Measurements from ENCODE around the gene RIPK3.
A peak's percentile ranks its signal among the peaks of the same experiment; 100 is the strongest.
"Not testable (repeated sequence)": the region's sequence is repeated elsewhere in the genome, so short reads cannot be mapped to it uniquely, and the experiment has no call there.

RIPK3 gene

DNA sequence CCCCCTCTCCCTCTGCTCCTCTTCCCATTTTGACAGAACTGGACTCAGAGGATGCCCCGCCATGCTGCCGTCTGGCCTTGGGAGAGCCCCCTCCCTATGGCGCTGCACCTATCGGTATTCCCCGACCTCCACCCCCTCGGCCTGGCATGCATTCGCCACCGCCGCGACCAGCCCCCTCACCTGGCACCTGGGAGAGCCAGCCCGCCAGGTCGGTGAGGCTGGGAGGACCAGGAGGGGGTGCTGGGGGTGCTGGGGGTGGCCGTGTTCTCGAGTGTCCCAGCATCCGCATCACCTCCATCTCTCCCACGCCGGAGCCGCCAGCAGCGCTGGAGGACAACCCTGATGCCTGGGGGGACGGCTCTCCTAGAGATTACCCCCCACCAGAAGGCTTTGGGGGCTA is 29.7 kb upstream of the RIPK3 start:
- no peak for DNase-seq

DNA sequence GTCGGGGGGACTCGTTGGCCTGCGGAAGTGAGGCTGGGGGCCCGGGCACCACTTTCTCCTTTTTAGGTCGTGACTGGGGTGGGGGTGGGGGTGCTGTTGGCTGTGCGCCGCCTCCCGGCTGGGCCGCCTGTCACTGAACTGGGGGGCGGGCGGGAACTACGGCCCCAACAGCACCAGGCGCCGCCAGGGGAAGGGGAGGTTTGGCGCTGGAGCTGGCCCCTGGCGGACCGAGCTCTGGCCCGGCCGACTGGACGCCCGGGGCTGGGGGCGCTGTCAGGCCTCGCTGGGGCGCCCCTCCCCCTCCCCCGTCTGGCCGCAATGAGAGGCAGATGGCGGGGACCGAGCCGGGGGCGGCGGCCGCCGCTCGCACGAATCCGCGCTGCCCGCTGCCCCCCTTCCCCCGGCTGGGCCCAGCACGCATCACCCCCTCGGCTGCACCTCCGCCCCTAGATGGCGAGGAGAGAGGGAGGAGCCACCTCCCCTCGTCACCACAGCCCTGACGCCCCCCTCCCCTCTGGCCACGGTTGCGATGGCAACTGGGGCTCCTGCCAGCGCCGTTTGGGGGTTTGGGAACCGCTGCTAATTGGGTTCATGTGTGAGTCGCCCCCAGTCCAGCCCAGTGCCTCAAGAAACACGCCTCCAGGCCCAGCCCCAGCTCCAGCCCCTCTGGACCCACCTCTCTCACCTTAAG is 28.9 kb upstream of the RIPK3 start:
- peak; percentile 29 for DNase-seq

DNA sequence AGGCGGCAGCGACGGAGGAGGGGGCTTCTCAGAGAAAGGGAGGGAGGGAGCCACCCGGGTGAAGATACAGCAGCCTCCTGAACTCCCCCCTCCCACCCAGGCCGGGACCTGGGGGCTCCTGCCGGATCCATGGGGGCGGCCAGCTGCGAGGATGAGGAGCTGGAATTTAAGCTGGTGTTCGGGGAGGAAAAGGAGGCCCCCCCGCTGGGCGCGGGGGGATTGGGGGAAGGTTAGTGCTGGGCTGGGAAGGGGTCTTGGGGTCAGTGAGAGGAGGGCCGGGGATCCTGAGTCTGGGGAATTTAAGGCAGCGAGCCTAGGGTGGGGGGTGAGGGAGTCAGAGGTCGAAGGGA is 28.4 kb upstream of the RIPK3 start:
- no peak for DNase-seq

GRCh38 chr14:24367514-24368211 is 27.9 kb upstream of the RIPK3 start, which contains the start of gene NFATC4:
NFATC4 (plus strand) TSS chr14:24368184; CDS start chr14:24368341, 157 bp downstream.
- peak; percentile 10 for DNase-seq

GRCh38 chr14:24366721-24367513 is 27.1 kb upstream of the RIPK3 start:
- peak; percentile 8 for DNase-seq

GRCh38 chr14:24366413-24366720 is 26.6 kb upstream of the RIPK3 start:
- no peak for DNase-seq

- peak; percentile 60 for DNase-seq
Observed at GRCh38 chr14:24365600-24366412, 26.0 kb upstream of the RIPK3 start.

DNA sequence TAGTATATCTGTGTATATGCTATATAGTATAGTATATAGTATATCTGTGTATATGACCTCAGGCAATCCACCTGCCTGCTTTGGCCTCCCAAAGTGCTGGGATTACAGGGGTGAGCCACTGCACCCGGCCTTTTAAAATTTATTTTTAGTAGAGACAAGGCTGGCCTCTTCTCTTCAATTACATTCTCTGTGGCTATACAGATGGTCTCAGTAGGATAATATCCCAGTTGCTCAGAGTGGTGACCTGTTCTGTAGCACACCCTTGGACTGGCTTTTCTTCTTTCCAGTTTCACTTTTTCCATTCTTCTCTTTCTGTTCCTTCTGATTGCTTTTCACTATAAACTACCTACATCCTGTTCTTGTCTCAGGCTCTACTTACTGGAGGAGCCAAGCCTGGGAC is 25.1 kb upstream of the RIPK3 start:
- DNase-seq, result no peak

GRCh38 chr14:24363401-24363800 is 23.6 kb upstream of the RIPK3 start:
- no peak for DNase-seq

GRCh38 chr14:24362241-24362960 is 22.6 kb upstream of the RIPK3 start:
- DNase-seq, result no peak

GRCh38 chr14:24361326-24361725 is 21.5 kb upstream of the RIPK3 start:
- DNase-seq, result no peak

- no peak for DNase-seq
Observed at GRCh38 chr14:24360281-24360680, 20.5 kb upstream of the RIPK3 start.

DNA sequence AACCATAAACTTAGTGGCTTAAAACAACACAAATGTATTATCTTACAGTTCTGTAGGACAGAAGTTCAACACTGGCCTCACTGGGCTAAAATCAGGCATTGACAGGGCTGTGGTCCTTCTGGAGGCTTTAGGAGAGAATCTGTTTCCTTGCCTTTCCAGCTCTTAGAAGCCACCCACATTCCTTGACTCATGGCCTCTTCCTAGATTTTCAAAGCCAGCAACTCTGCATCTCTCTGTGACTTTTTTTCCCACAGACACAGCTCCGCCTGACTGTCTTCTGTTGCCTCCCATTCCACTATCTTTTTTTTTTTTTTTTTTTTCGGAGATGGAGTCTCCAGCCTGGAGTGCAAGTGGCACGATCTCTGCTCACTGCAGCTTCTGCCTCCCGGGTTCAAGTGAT is 16.4 kb upstream of the RIPK3 start:
- DNase-seq, result no peak

DNA sequence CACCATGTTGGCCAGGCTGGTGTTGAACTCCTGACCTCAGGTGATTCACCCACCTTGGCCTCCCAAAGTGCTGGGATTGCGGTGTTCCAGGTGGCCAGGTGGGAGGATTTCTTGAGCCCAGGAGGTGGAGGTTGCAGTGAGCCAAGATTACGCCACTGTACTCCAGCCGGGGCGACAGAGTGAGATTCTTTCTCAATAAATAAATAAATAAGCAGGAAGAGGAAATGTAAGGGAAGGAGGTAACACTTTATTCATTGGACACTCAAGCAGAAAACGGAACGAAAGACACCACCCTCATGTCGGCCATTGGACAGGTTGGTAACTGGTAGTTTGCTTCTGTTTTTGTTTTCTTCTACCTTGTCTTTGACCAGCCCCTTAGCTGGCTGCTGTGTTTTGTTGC is 15.2 kb upstream of the RIPK3 start:
- no peak for DNase-seq

DNA sequence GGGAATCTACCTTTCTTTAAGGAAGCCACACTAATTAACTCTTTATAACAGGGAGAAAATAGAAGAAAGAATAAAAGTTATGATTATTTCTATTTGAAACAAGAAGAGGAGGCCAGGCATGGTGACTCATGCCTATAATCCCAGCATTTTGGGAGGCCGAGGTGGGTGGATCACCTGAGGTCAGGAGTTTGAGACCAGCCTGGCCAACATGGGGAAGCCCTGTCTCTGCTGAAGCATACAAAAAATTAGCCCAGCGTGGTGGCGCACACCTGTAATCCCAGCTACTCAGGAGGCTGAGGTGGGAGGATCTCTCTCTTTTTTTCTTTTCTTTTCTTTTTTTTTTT is 14.7 kb upstream of the RIPK3 start:
- not testable (repeated sequence) for DNase-seq

DNA sequence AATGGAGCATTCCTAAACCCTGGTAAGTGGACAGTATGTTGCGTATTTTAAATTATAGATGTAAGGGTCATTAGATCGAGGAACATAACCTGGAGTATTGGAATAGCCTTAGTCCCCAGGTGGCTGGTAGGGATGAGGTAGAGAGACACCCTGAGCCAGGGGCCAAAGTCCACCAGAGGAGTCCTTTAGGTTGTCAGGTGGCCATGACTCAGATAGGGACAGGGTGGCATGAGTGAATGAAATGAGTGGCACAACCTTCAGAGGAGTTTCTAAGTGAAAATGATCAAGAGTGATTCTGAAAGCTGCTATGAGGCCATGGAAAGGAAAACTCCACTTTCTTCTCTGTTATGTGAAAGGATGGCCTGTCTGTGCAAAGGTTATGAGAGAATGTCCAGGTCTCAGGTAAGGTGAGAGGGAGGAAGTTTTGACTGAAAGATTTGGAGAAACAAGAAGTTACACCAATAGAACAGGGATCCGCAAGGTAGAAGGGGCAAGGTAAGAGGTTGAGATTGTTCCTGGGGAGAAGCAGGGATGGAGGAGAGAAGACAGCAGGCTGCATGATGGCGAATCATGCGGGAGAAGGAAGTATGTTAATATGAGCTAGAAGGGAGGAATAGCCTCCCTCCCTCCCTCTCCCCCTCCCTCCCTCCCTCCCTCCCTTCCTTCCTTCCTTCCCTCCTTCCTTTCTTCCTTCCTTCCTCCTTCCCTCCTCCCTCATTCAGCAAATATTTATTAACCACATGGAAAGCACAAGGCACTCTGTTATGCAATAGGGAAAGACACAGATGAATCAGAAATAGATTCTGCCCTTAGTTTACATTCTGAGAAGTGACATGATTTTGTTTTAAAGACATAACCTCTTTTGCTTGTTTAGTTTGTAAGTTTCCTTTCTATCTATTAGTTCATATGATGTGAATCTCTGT is 14.0 kb upstream of the RIPK3 start:
- no peak for DNase-seq

GRCh38 chr14:24351517-24351916 is 11.7 kb upstream of the RIPK3 start:
- DNase-seq, result no peak

- DNase-seq, result no peak
Observed at GRCh38 chr14:24349742-24350141, 10.0 kb upstream of the RIPK3 start.

- no peak for DNase-seq
Observed at GRCh38 chr14:24348186-24348585, 8.4 kb upstream of the RIPK3 start.

DNA sequence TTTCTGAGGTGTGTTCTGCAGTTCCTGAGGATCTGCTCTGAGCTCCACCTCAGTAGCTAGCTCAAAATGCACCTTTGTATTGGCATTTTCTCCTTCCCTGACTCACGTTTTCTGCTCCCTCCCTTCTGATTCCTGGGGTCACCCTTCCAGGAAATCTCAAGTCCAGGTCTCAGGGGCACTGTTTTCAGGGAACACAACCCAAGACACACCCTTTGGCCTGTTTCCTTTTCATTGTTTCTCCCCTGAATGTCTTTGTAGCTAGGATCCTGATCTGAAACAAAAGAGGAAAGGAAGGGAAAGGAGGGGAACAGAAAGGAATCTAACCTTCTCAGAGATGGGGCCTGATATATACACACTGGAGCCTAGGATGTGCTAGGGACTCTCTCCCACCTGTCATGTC is 7.3 kb upstream of the RIPK3 start:
- DNase-seq, result no peak
